ENCODE results near the gene RRP1B. TPM values are rescaled to one million over a fixed set of nuclear protein-coding genes. Genes with fewer than 3 reads are reported as not detected.

RRP1B gene, protein sequence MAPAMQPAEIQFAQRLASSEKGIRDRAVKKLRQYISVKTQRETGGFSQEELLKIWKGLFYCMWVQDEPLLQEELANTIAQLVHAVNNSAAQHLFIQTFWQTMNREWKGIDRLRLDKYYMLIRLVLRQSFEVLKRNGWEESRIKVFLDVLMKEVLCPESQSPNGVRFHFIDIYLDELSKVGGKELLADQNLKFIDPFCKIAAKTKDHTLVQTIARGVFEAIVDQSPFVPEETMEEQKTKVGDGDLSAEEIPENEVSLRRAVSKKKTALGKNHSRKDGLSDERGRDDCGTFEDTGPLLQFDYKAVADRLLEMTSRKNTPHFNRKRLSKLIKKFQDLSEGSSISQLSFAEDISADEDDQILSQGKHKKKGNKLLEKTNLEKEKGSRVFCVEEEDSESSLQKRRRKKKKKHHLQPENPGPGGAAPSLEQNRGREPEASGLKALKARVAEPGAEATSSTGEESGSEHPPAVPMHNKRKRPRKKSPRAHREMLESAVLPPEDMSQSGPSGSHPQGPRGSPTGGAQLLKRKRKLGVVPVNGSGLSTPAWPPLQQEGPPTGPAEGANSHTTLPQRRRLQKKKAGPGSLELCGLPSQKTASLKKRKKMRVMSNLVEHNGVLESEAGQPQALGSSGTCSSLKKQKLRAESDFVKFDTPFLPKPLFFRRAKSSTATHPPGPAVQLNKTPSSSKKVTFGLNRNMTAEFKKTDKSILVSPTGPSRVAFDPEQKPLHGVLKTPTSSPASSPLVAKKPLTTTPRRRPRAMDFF
- 16.3 and 18.7 TPM in 2 replicates for total RNA-seq

DNA sequence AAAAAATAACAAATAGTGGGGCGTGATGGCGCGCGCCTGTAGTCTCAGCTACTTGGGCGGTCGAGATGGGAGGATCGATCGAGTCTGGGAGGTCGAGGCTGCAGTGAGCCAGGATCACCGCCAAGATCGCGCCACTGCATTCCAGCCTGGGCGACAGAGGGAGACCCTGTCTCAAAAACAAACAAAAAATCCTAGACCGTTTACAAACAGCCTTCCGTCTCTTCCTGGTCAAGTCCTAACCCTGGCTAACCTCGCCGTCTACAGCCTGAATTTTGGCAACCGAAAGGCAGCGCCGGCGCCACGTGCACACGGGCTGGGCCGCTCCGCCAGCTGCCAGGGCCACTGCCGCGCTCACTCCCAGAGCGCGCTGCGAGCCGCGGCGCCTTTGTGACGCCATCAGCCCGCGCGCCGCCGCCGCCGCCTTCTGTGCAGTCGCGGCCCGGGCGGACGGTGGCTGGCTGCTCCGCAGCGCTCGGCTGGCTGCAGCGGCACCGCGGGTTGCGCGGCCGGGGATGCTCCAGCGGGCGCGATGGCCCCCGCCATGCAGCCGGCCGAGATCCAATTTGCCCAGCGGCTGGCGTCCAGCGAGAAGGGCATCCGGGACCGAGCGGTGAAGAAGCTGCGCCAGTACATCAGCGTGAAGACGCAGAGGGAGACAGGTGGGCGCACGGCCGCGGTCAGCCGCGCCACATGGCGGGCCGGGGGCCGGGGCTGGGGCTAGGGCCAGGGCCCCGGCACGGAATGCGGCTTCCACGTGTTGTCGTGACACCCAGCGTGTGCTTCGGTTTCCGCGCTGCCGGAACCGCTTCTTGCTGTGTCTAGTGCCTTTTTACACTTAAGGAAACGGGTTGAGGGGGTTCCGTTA is at the start of gene RRP1B, which contains the start of gene HSF2BP:
RRP1B (plus strand) TSS at position 425 of the 865 bp plus-strand sequence; CDS start at position 530, 105 bp downstream.
HSF2BP (minus strand) TSS at position 353 of the 865 bp plus-strand sequence. CDS start 1,392 bp downstream, outside the sequence.

DNA sequence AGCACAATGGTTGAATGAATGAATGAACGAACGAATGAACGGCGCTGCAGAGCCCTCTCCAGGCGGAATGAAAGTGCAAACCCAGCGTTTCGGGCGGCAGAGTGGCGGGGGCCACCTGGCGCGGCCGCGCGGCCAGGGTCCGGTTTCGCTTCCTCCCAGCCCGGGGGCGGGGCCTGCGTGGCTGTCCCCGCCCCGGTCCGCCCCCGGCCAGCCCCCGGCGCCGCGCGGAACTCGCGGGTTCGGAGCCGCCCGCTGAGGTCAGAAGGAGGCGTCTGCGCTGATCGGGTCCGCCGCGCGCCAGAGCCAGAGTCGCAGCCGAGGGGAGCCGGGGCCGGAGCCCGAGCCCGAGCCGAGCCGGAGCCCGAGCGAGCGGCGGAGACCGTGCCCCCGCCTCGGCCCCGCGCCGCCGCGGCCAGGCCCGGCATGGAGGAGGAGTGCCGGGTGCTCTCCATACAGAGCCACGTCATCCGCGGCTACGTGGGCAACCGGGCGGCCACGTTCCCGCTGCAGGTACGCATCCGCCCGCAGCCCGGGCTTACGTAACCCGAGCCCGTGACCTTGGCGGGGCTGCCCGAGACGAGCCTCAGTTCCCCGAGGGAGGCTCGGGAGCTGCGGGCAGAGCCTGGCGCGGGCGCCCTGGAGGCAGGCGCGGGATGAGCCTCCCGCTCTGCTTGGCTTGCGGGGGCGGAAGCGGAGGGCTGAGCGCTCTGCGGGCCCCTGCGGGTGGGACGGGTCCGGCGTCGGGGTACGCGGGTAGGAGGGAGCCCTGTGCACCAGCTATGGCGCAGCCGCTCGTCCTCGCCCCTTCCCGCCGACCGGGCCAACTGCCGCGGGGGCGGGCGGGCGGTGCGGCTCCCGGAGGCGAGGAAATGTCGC is 59.8 kb downstream of the RRP1B start, which contains the start of gene PDXK:
PDXK (plus strand) TSS at position 258 of the 876 bp plus-strand sequence; CDS start at position 424, 166 bp downstream.

Other genes with a start within 250 kb of the RRP1B start
- 3.4 and 6.2 TPM in 2 replicates for gene SIK1, start 232.4 kb upstream of the RRP1B start, total RNA-seq
- gene HSF2BP, start 72 bp upstream of the RRP1B start, total RNA-seq, result 1.6 TPM in 1 of 2 replicates, not detected in the other
- 44.8 and 69.4 TPM in 2 replicates for gene PDXK, start 59.6 kb downstream of the RRP1B start, total RNA-seq
- gene CSTB, start 116.7 kb downstream of the RRP1B start, total RNA-seq, result 18.4 and 21.5 TPM in 2 replicates
- 12.8 and 15.3 TPM in 2 replicates for gene RRP1, start 130.0 kb downstream of the RRP1B start, total RNA-seq
- gene AGPAT3, start 205.7 kb downstream of the RRP1B start, total RNA-seq, result 23.3 and 29.2 TPM in 2 replicates

Data from cardiac ventricle fibroblast (primary cell).